HL-60 (cell line): ENCODE results near the gene LRFN2.
A peak's percentile ranks its signal among the peaks of the same experiment; 100 is the strongest.

Source experiments
- GABPA ChIP-seq: IDR thresholded peaks from 2 replicates; pipeline ENCODE4 v1.6.1; 2012; ENCODE audit warnings: low read depth
- POLR2AphosphoS5 ChIP-seq: IDR thresholded peaks from 2 replicates; pipeline ENCODE4 v1.6.1; 2012; ENCODE audit warnings: low read depth
- TF ChIP-seq, protein P1 (sequence below): IDR thresholded peaks from one replicate; pipeline ENCODE4 v1.5.1; 2011; ENCODE audit warnings: low read length, control low read depth, inconsistent platforms; ENCODE audit not compliant: insufficient read depth

DNA sequence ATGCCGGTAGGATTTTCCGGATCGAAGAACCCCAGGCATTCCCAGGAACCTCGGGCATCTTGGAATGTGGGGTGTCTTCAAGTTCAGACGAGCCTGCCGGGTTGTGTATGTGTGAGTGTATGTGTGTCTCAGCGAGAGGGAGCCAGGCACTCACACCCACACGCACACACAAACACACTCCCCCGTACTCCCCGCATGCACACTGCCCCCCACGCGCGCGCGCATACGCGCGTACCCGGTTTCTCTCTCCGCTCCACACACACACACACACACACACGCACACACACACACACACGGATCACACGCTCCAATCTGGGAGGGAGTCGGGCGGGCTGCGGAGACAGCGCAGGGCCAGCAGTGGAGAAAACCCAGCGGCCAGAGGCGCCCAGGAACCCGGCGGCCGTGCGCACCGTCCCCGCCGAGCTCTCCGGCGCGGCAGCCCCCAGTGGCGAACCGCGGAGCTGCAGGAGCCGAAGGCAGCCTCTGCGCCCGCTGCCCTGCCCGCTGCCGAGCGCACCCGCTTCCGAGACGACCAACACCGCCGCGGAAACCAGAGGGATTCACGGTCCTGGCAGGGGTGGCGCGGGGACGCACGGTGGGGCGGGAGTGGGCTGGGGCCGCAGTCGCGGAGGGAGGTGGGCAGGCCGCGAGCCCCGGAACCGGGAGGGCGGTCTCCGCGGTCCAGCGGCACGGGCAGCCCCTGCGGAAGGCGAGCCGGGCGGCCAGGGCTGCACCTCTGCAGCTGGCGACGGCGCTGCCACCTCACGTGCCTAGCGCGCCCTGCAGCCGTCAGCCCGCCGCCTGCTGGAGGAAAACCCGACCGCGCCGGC is at the start of gene LRFN2:
- TF ChIP-seq, protein P1, sequence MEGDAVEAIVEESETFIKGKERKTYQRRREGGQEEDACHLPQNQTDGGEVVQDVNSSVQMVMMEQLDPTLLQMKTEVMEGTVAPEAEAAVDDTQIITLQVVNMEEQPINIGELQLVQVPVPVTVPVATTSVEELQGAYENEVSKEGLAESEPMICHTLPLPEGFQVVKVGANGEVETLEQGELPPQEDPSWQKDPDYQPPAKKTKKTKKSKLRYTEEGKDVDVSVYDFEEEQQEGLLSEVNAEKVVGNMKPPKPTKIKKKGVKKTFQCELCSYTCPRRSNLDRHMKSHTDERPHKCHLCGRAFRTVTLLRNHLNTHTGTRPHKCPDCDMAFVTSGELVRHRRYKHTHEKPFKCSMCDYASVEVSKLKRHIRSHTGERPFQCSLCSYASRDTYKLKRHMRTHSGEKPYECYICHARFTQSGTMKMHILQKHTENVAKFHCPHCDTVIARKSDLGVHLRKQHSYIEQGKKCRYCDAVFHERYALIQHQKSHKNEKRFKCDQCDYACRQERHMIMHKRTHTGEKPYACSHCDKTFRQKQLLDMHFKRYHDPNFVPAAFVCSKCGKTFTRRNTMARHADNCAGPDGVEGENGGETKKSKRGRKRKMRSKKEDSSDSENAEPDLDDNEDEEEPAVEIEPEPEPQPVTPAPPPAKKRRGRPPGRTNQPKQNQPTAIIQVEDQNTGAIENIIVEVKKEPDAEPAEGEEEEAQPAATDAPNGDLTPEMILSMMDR, result peak; percentile 26
- no peak for TF ChIP-seq POLR2AphosphoS5
- TF ChIP-seq GABPA, result no peak
